Superior temporal gyrus (tissue), 1 donor: ENCODE measurements around the gene BRD7.
A peak's percentile ranks its signal among the peaks of the same experiment; 100 is the strongest.
"Not testable (repeated sequence)": the region's sequence is repeated elsewhere in the genome, so short reads cannot be mapped to it uniquely, and the experiment has no call there.

Experiments used
- DNase-seq: peaks from one replicate; pipeline ENCODE4 v3.0.0-alpha.2; 2016; ENCODE audit errors: extremely low spot score

Gene BRD7

DNA sequence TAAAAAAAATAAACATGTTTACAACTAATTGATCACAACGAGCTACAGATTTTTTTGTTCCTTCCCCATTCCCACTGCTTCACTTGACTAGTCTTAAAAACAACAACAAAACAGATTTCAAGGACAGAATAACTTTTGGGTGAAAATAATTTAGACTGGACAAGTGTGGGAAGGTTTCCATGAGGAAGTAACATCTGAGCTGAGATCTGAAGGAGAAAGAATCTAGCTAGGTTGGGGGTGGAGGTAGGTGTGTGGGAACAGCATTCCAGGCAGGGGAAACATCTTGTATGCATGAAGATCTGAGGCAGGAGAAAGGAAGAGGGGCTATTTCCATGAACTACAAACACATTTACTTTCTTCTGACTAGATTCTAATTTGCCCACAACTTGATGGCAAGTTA is 9.2 kb downstream of the BRD7 start:
- no peak for DNase-seq

DNA sequence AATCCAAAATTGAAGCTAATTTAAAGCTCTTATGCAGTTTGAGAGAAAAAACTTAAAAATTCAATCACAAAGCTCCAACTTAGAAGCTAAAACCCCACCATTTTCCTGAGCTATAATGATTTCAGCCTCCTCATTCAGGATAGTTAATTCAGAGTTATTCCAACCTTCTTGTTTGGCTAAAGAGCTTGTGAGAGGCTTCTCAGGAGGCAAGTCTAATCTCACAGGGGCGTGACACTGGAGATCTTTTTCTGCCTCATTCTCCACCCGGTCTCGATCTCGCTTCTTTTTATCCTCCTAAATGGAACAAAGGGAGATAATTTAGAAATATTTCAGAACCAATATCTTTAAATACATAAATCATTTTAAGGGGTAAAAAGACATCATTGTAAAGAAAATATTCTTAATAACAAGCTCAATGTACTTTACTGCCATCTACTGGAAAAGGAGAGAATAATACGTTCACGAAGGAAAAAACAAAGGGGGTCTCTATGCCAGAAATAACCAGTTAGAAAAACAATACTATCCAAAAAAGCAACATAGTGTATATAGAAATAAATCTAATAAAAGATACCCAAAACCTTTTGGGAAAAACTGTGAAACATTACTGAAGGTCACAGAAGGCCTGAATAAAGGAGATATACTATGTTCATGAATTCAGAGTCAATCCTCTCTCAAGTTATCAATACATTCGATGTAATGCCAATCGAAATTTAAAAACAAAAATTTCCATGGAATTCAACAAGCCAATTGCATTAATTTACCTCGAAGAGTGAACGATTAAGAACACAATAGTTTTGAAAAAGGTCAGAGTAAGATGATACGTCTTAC is 13.9 kb downstream of the BRD7 start:
- DNase-seq, result peak; percentile 18

DNA sequence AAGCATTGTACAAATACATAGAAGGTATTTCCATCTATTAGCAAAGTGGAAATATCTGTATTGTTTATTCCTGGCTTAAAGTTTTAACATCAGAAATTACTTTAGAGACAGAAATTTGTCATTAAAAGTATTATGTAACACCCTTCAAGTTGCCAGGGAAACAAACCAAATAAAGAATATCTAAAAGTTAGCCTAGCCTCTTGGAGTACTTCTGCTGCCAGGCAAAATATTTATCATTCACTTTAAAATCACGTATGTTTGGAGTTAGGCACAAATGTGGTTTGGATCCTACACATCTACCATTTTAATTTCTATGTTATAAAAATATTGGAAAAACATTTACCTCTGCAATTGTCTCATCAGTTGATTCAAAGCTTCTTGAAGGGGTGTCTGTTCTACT is 14.7 kb downstream of the BRD7 start:
- DNase-seq, result no peak

DNA sequence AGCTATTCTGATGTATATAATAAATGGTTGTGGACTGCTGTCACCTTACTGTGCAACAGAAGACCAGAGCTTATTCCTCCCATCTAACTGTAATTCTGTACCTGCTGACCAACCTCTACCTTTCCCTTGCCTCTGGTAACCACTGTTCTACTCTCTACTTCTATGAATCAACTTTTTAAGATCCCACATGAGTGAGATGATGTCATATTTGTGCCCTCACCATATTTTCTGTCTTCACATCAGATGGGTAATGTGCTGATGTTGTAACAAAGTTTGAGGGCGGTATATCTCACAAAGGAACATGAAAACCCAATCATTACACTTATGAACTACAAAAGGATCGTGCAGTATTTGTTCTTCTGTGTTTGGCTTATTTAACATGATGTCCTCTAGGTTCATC is 16.8 kb downstream of the BRD7 start:
- DNase-seq, result no peak

DNA sequence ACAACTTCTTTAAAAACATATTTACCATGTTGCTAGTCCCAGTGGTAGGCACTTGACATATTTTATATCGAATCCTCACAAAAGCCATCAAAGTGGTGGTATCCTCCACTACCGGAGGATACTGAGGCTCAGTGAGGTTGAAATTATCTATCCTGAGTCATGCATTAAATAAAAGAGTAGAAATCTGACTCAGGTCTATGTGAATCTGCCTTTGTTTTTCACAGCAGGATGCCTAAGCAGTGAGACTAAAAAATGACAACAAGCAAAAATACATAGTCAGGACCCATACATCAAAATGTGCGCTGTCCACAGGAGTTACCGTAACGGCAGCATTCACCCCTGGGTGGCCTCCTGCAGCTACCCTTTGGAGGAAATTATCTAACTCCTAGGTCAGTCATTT is 17.7 kb downstream of the BRD7 start:
- no peak for DNase-seq

DNA sequence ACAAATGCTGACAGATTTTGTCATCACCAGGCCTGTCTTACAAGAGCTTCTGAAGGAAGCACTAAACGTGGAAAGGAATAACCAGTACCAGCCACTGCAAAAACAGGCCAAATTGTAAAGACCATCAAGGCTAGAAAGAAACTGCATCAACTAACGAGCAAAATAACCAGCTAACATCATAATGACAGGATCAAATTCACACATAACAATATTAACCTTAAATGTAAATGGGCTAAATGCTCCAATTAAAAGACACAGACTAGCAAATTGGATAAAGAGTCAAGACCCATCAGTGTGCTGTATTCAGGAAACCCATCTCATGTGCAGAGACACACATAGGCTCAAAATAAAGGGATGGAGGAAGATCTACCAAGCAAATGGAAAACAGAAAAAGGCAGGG is 23.6 kb downstream of the BRD7 start:
- DNase-seq, result not testable (repeated sequence)

DNA sequence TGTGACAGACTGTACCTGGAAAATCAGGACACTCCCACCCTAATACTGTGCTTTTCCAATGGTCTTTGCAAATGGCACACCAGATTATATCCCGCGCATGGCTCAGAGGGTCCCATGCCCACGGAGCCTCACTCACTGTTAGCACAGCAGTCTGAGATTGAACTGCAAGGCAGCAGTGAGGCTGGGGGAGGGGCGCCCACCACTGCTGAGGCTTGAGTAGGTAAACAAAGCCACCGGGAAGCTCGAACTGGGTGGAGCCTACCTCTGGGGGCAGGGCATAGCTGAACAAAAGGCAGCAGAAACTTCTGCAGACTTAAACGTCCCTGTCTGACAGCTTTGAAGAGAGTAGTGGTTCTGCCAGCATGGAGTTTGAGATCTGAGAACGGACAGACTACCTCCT is 25.2 kb downstream of the BRD7 start:
- not testable (repeated sequence) for DNase-seq

DNA sequence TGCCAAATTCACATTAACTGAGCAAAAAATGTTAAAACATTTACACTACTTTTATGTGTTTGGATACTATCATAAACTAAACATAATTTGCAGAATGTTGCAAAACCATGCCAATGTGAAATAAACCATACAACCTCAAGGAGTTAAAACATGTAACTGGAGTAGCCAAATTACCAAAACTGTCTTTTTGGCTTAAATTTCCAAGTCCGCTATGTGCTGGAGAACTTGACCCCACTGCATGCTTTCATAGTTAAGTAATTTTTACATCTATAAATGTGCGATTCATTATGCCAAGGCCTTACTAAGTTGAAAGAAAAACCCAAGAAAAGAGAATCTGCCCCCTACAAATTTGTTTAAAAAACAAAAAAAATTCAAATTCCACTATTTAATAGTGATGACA is 28.2 kb downstream of the BRD7 start:
- DNase-seq, result no peak

DNA sequence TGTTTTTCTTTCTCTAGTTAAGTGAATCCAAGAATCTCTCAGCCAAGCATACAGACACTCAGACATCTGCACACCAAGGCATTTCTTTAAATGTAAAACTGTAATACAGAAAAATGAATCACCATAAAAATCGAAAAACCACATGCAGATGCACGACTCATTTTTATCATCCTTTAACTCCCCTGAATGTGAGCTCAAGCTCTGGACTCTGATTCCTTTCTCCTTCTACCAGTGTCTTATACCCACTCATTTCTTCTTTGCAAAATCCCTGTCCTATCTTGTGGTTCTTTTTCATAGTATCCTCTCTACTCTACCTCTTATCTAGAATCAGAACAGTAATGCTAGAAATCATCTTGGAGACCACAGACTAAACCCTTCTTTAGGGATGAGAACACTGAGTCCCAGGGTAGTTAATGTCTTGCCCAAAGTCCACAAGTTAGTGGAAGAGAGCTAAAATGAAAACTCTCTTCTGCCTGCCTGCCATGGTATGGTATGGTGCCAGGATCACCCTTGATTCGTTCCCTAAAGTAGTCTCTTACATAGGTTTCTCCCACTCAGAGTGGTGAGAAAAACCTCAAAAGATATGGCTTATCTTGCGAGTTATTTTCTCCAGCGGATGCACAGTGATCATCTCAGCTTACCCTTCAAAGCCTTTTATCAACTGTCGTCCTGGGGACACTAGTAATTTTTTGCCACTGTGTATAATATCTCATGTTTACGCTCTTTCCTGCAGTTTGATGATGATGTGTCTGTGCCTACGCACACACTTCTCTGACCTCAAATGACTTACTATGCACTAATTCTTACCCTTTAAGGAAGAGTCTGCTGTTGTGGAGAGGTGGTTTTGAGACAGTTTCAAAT is 30.2 kb downstream of the BRD7 start:
- DNase-seq, result no peak

DNA sequence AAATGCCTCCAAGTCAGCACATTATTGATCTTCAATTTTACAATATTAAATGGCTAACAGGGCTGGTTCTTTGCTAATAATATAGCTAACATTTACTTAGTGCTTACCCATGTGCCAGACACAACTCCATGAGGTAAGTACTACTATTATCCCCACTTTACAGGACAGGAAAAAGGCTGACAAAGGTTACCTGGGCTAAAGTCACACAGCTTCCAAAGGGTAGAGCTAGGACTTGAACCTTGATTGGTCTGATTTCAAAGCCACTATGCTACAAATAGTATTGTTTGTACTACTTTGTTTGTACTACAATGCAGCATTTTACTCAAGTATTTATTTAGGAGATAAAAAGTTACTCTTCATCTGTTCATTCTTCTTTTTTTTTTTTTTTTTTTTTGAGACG is 31.9 kb downstream of the BRD7 start:
- no peak for DNase-seq

DNA sequence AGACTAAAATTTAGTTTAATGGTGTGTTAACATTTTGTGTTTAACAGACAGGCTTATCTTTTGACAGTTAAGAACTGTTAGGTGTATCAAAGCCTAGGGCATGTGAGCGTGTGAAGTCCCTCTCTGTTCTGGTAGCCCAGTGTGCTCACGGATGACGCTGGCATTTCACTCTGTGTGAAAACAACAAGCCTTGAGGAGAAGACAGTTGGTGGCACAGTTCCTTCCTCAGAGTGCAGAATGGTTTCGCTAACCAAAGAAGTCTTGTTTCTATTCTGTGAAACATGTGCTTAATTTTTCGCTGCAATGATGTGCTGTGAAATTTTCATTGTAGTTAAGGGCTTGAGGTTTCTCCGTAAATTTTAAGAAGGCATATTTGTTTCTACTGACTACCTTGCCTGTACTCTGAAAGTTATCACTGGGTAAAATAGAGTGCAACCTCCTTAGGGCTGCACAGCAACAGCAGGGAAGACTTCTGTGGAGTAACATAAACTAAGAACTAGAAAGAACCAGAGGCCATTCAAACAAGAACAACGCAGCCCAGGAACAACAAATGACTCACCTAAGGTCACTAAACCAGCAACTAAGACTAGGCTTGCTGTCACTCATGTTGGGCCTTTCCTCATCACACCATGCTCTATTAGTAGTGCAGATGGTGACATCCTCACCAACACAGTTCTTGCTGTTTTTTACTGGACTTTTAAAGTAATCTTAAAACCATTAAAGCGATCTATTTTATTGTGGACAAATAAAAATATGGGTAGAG is 33.4 kb downstream of the BRD7 start:
- DNase-seq, result no peak

DNA sequence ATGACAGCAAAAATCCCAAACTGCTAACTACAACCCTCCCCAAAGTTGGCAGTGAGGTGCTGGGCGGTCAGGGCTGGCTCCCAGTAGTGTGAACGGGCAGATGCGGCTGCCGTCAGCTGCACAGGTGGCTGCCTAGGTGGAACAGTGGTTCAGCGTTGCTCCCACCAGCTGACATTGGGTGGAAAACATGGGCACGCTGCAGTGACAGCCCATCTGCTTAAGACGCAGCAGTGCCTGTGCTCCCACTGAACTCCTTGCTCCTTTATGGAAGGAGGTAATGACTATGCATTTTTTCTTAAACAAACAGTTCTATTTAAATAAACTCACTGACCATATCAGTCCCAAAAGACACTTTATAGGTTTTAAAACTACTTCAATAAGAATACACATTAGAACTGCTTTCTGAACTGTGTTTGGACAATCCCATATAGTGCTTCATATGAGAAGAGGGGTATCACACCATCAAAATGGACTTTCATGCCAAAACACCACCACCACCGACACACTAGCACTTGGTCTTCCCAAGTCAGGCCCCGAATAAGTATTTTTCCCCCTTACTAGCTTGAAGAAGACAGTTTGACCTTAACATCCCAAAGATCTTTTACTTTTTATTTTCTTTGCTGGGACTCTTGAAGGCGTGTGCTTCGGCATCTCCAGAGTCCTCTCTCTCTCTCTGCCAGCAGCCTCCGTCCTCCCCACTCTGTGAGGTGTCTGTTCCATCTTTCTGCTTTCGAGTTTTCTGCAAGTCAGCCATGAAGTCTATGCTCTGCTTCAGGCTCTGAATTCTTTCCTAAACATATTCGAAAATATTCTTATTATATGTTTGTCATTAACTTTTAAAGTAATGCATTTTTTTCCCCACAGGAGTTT is 34.4 kb downstream of the BRD7 start:
- DNase-seq, result no peak

DNA sequence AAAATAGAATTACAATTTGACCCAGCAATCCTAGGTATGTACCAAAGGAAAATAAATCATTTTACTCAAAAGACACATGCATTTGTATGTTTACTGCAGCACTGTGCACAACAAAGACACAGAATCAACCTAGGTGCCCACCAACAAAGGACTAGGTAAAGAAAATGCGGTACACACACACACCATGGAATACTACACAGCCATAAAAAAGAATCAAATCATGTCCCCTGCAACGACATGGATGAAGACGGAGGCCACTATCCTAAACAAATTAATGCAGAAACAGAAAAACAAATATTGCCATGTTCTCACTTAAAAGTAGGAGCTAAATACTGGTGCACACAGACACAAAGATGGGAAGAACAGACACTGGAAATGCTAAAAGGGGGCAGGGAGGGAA is 36.2 kb downstream of the BRD7 start:
- DNase-seq, result no peak

DNA sequence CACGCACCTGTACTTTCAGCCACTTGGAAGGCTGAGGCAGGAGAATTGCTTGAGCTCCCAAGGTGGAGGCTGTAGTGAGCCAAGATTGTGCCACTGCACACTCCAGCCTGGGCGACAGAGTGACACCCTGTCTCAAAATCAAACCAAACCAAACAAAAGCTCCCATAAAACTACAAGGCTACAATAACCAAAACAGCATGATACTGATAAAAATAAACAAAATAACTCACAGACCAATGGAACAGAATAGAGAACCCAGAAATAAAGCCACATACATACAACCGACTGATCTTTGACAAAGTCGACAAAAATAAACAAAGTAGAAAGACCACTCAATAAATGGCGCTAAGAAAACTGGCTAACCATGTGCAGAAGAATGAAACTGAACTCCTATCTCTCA is 37.2 kb downstream of the BRD7 start:
- no peak for DNase-seq

DNA sequence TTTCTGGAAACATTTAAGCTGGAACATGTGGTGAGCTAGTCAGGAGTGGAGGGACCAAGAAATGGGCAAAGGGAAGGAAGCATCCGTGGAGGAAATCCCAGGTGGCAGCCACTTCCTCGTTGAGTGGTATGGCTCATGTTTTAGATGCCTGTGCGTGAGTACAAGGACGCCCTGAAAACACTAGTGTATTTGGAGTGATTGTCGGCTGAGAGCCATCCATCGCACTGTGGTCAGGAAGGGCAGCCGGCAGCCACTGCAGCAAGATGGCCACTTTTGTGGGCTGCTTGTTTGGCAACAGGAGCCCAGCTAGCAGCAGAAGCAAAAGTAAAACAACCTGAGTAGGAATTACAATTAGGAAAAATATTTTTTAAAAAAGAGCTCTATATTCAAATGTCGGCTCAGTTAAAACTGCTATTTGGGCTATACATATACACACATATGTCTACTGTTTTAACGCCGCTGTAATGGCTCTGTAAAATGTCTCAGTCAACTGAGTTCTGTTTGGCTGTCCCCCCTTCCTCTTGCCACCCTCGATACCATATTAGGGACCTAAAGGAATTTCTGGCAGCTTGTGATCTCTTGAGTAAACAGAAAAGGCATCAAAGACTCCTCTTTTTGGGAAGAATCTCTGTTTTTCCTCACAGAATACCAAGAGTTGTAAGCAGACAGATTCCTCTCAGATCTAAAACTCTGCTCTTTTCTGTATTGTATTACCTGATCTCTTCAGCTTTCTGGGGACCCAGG is 39.2 kb downstream of the BRD7 start:
- DNase-seq, result no peak

DNA sequence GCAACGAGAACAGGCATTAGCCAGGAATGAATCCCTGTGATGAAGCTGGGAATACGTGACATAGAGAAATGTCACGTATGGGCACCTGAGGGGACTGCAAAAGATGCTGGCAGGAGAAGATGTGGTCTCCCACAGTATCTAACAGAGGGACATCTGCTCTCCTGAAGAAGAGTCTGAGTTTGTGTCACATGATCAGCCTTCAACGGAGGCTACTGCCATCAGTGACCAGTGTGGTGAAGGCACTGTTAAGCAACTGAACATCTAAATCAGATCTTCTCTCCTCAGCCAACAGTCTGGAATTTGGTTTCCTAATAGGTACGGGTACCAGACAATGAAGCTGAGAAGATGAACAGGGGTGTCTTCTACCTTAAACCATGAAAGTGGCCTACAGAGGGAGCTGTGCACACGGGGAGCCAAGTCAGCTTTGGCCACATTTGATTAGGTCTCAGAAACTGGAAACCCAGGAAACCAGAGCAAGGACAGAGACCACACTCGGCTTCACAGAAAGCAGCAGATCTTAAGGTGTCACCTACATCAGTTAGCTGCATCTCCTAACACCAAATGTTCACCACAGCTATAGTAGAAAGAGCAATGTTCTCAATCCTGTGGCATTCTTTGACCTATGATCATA is 41.8 kb downstream of the BRD7 start:
- DNase-seq, result peak; percentile 40

DNA sequence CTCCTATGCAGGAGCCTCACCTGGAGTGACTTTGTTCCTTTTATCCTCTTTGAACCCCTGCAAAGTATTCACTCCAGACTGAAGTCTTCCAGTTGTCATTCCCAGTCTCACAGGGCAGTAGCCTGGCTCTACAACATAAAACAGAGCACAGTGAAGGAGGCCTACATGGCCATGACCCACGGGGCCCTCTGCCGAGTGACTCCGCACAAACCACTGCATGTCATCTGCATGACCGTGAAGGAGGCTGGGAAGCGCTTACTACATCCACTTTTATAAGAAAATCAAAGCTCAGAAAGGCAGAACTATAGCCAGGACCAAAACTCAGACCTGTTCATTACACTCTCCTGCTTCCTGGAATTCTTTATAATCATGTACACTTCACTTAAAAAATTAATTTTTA is 42.5 kb downstream of the BRD7 start:
- DNase-seq, result no peak

DNA sequence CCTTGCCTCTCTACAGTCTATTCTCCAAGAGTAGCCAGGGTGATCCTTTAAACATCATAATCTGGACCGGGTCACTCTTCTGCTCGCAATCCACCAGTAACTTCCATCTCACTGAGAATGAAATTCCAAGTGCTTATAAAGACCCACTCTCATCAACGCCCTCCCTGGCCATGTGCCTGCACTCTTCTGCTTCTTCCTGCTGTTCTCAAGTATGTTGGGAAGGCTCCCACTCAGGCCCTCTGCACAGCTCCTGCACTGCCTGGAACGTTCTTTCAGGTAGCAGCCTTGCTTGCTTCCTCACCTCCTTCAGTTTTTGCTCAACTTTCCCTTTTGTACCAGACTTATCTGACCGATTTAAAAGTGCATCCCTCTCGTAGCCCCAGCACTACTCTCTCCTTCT is 44.4 kb downstream of the BRD7 start:
- no peak for DNase-seq

DNA sequence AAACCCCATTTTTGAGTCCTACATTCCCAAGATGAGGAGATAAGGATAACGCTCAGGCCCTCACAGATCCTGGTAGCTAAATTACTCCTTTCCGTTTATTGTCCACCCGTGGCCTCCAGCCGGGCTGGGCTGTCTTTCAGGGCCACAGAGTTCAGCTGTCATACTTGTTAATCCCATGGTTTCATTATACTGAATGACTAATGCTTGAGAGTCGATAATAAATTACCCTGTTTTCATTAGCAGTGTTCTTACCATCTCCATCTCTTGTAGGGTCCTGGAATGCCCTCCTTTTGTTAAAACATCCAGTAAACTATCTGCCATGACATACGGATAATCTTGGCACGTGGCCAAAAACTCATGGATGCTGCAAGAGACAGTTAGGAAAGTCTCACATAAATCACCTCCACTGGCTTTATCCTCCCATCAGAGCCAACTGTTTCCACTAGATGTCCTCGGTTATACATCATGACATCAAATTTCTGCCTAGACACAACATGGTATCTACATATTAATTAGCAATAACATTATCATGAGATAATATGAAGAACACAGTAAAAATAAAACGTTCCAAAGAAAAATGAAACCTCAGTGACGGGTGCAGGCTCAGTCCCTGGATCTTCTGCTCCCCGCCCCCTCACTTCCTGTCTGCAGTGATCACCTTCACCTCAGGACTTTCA is 45.3 kb downstream of the BRD7 start:
- DNase-seq, result no peak

DNA sequence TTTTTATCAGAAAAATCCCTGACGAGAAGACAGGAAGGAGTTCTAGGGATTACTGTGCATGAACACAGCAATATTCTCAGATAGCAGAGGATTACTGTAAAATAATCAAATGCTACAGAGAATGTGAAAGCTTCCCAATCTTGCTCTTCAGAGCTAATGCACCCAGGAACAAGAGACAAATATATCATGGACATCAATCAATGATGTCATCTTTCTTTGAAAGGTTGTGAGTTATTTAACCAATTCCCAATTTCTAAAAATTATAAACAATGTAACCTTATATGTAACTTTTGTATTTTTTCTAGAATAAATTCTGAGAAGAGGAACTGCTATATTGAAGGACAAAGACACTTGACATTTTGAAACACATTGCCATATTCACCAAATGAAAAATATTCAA is 46.5 kb downstream of the BRD7 start:
- no peak for DNase-seq
